ENCODE measurements around the gene LRRC25.
"Not testable (repeated sequence)": the region's sequence is repeated elsewhere in the genome, so short reads cannot be mapped to it uniquely, and the experiment has no call there.

Gene LRRC25

DNA sequence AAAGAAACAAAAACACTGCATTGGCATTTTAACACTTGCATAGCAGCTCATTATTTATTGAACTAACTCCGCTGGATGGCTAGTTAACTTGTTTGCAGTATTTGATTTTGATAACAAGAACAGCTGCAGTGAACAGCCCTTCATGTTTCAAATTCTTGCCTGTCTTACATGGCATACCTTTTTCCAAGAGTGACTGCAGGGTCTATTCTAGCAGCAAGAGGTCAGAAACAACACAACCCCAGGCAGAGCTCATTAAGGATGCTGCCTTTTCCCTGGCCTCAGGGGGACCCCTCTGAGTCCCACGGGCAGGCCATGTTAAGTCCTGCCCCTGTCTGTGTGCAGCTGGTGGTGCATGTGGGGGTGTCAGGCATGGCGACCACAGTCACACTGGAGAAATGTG is 40.4 kb downstream of the LRRC25 start:
- no peaks in the 10 kb centered on the region for H3K36me3 ChIP-seq (ENCODE audit: control insufficient read depth, insufficient read depth, low read length)
- H3K4me1 ChIP-seq (ENCODE audit: control insufficient read depth, insufficient read depth, low read length): no peaks in the 10 kb centered on the region
- H3K27me3 ChIP-seq (ENCODE audit: control insufficient read depth, insufficient read depth, low read length, poor library complexity, severe bottlenecking): no peaks in the 10 kb centered on the region
- 90 to 95% methylated on average over 3 of the region's 3 CpGs for WGBS, 2 experiments
- H3K4me3 ChIP-seq (ENCODE audit: insufficient read depth, low read depth, low read length): no peak overlapping the region
- H3K27ac ChIP-seq (ENCODE audit: insufficient read depth, low read depth, low read length, poor library complexity, severe bottlenecking): no peak overlapping the region
- H3K9me3 ChIP-seq (ENCODE audit: control insufficient read depth, low read length): no peaks in the 10 kb centered on the region

DNA sequence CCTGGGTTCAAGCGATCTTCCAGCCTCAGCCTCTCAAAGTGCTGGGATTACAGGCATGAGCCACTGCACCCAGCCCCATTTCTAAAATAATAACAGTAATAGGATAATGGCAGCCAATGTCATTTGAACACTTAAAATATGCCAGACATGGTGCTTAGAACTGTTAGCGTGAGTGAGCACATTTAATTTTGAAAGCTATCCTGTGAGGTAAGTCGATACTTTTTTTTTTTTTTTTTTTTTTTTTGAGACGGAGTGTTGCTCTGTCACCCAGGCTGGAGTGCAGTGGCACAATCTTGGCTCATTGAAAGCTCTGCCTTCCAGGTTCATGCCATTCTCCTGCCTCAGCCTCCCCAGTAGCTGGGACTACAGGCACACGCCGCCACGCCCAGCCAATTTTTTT is 42.7 kb downstream of the LRRC25 start:
- not testable (repeated sequence) for H3K36me3 ChIP-seq (ENCODE audit: control insufficient read depth, insufficient read depth, low read length); H3K27me3 ChIP-seq (ENCODE audit: control insufficient read depth, insufficient read depth, low read length, poor library complexity, severe bottlenecking); H3K4me3 ChIP-seq (ENCODE audit: insufficient read depth, low read depth, low read length); H3K27ac ChIP-seq (ENCODE audit: insufficient read depth, low read depth, low read length, poor library complexity, severe bottlenecking); H3K9me3 ChIP-seq (ENCODE audit: control insufficient read depth, low read length); H3K4me1 ChIP-seq (ENCODE audit: control insufficient read depth, insufficient read depth, low read length)
- WGBS, 2 experiments: 96% methylated on average over 5 to 7 of the region's 7 CpGs

DNA sequence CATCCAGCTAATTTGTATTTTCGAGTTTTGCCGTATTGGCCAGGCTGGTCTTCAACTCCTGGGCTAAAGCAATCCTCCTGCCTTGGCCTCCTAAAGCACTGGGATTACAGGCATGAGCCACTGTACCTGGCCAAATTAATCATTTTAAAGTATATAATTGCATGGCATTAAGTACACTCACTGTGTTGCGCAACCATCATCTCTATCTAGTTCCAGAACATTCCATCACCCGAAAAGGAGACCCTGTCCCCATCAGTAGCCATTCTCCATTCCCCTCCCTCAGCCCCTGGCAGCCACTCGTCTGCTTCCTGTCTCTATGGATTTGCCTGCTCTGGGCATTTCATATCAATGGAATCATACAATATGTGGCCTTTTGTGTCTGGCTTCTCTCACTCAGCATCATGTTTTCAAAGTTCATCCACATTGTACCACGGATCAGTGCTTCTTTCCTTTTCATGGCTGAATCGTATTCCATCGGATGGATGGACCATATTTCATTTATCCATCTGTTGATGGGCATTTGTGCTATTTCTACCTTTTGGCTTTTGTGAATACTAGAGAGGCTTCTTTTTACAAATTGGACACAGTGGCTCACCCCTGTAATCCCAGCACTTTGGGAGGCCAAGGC is 43.9 kb downstream of the LRRC25 start:
- H3K9me3 ChIP-seq (ENCODE audit: control insufficient read depth, low read length): no peaks in the 10 kb centered on the region
- H3K27me3 ChIP-seq (ENCODE audit: control insufficient read depth, insufficient read depth, low read length, poor library complexity, severe bottlenecking): no peaks in the 10 kb centered on the region
- 92 to 95% methylated on average over 8 of the region's 8 CpGs for WGBS, 2 experiments
- no peak overlapping the region for H3K4me3 ChIP-seq (ENCODE audit: insufficient read depth, low read depth, low read length)
- H3K36me3 ChIP-seq (ENCODE audit: control insufficient read depth, insufficient read depth, low read length): no peaks in the 10 kb centered on the region
- no peak overlapping the region for H3K27ac ChIP-seq (ENCODE audit: insufficient read depth, low read depth, low read length, poor library complexity, severe bottlenecking)
- no peaks in the 10 kb centered on the region for H3K4me1 ChIP-seq (ENCODE audit: control insufficient read depth, insufficient read depth, low read length)

DNA sequence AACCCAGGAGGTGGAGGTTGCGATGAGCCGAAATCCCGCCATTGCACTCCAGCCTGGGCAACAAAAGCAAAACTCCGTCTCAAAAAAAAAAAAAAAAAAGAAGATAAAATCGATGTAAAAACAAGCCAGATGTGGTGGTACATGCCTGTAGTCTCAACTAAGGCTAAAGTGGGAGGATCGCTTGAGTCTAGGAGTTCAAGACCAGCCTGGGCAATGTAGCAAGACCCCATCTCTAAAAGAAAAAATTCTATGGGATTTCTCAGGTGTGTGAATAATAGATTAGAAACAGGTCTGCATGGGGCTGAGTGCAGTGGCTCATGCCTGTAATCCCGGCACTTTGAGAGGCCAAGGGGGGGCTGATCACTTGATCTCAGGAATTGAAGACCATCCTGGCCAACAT is 45.9 kb downstream of the LRRC25 start:
- 90 to 93% methylated on average over 7 of the region's 7 CpGs for WGBS, 2 experiments
- H3K4me3 ChIP-seq (ENCODE audit: insufficient read depth, low read depth, low read length): no peak overlapping the region
- H3K4me1 ChIP-seq (ENCODE audit: control insufficient read depth, insufficient read depth, low read length): no peaks in the 10 kb centered on the region
- H3K27ac ChIP-seq (ENCODE audit: insufficient read depth, low read depth, low read length, poor library complexity, severe bottlenecking): no peak overlapping the region
- no peaks in the 10 kb centered on the region for H3K9me3 ChIP-seq (ENCODE audit: control insufficient read depth, low read length)
- H3K27me3 ChIP-seq (ENCODE audit: control insufficient read depth, insufficient read depth, low read length, poor library complexity, severe bottlenecking): no peaks in the 10 kb centered on the region
- no peaks in the 10 kb centered on the region for H3K36me3 ChIP-seq (ENCODE audit: control insufficient read depth, insufficient read depth, low read length)

DNA sequence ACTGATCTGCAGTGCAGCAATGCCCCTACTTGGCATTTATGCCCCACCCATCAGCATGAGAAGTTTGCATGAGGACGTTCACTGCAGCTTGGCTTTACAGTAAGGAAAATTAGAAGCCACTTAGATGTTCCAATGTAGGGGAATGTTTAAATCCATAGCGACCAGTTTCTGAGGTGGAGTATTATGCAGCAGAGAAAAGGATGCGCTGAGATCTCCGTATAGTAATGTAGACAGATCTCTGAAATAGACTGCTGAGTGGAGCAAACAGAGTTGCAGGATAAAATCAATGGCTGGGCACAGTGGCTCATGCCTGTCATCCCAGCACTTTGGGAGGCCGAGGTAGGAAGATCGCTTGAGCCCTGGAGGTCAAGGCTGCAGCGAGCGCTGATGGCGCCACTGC is 46.9 kb downstream of the LRRC25 start:
- Histone ChIP-seq H3K27ac (ENCODE audit: insufficient read depth, low read depth, low read length, poor library complexity, severe bottlenecking) (no peak overlapping the region), H3K4me3 (ENCODE audit: insufficient read depth, low read depth, low read length) (no peak overlapping the region), H3K27me3 (ENCODE audit: control insufficient read depth, insufficient read depth, low read length, poor library complexity, severe bottlenecking) (no peaks in the 10 kb centered on the region), H3K9me3 (ENCODE audit: control insufficient read depth, low read length) (no peaks in the 10 kb centered on the region), H3K4me1 (ENCODE audit: control insufficient read depth, insufficient read depth, low read length) (peaks cover 4% of the 10 kb centered on the region), H3K36me3 (ENCODE audit: control insufficient read depth, insufficient read depth, low read length) (no peaks in the 10 kb centered on the region)
- WGBS, 2 experiments: 85 to 86% methylated on average over 9 of the region's 9 CpGs

DNA sequence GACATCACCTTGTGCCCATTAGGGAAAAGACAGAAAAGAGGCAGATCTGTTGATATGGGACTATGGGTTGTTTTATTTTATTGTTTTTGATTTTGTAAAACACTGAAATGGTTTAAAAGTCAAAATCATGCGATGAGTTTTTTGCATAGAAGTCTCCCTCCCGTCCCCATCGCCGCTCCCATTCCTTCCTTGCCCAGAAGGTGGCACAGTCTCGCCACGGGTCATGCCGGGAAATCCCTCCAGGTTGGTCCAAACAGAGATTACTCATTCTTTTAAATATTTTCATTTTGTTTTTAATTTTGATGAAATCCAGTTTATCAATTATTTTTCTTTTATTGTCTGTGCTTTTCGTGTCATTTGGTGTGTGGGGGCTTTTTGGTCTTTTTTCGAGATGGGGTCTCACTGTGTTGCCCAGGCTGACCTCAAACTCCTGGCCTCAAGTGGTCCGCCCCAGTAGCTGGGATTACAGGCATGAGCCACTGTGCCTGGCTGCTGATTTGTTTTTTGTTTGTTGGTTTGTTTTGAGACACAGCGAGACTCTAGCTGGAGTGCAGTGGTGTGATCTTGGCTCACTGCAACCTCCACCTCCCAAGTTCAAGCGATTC is 47.8 kb downstream of the LRRC25 start:
- Histone ChIP-seq H3K4me3 (ENCODE audit: insufficient read depth, low read depth, low read length) (no peak overlapping the region), H3K9me3 (ENCODE audit: control insufficient read depth, low read length) (no peaks in the 10 kb centered on the region), H3K27me3 (ENCODE audit: control insufficient read depth, insufficient read depth, low read length, poor library complexity, severe bottlenecking) (no peaks in the 10 kb centered on the region), H3K27ac (ENCODE audit: insufficient read depth, low read depth, low read length, poor library complexity, severe bottlenecking) (no peak overlapping the region), H3K4me1 (ENCODE audit: control insufficient read depth, insufficient read depth, low read length) (peaks cover 9% of the 10 kb centered on the region), H3K36me3 (ENCODE audit: control insufficient read depth, insufficient read depth, low read length) (no peaks in the 10 kb centered on the region)
- WGBS, 2 experiments: 67 to 72% methylated on average over 12 of the region's 12 CpGs

DNA sequence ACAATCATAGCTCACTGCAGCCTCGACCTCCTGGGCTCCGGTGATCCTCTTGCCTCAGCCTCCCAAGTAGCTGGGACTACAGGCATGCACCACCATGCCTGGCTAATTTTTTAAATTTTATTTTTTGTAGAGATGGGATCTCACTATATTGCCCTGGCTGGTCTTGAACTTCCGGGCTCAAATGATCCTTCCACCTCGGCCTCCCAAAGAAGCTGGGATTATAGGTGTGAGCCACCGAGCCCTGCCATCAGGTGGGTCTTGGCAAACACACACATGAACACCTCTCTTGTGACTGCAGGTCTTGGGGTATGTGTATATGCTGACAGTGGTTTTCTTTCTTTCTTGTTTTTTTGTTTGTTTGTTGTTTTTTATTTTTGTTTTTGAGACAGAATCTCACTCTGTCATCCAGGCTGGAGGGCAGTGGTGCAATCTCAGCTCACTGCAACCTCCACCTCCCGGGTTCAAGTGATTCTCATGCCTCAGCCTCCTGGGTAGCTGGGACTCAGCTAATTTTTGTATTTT is 48.5 kb downstream of the LRRC25 start:
- H3K36me3 ChIP-seq (ENCODE audit: control insufficient read depth, insufficient read depth, low read length); H3K4me3 ChIP-seq (ENCODE audit: insufficient read depth, low read depth, low read length); H3K9me3 ChIP-seq (ENCODE audit: control insufficient read depth, low read length); H3K27ac ChIP-seq (ENCODE audit: insufficient read depth, low read depth, low read length, poor library complexity, severe bottlenecking); H3K27me3 ChIP-seq (ENCODE audit: control insufficient read depth, insufficient read depth, low read length, poor library complexity, severe bottlenecking): not testable (repeated sequence)
- H3K4me1 ChIP-seq (ENCODE audit: control insufficient read depth, insufficient read depth, low read length): peaks cover 16% of the 10 kb centered on the region
- whole genome bisulfite sequencing, 2 experiments: 89 to 92% methylated on average over 6 of the region's 6 CpGs

DNA sequence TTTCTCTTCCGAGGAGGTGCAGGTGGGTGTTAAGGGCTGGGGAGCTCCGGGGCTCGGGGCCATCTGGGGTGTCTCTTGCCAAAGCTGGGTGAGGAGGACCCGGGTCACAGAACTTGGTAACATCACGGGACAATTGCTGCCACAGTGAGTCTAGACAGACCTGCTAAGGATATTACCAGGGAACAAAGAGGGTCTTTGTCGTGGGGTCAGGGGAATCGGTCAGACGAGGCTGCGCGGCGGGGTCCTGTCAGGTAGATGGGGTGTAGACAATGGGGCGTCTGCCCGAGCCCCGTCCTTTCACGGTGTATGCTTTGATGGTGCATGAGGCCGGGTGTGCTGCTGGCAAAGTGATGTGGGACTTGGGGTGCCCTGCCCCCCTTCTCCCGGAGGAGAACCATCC is 49.3 kb downstream of the LRRC25 start:
- 92 to 95% methylated on average over 17 of the region's 17 CpGs for WGBS, 2 experiments
- no peaks in the 10 kb centered on the region for H3K9me3 ChIP-seq (ENCODE audit: control insufficient read depth, low read length)

DNA sequence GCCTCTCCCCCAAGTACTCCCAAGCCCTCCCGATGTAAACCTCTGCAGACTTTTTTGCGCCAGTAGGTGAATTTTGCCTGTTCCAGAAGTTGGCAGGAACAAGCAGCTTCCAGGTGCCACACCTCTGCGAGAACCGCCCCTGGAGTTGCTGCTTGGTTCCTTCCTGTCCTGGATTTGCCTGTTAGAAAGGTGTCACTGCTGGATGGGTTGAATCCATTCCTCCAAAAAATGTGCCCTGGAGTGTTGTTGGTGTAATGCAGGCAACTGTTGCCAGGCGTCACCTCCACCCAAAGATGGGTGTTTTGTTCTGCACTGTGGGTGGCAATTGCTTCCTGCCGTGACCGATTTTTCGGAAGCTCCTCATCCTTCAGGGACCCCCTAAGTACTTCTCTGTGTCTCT is 51.3 kb downstream of the LRRC25 start:
- H3K9me3 ChIP-seq (ENCODE audit: control insufficient read depth, low read length): no peaks in the 10 kb centered on the region
- peaks cover 6% of the 10 kb centered on the region for H3K27me3 ChIP-seq (ENCODE audit: control insufficient read depth, insufficient read depth, low read length, poor library complexity, severe bottlenecking)
- no peaks in the 10 kb centered on the region for H3K36me3 ChIP-seq (ENCODE audit: control insufficient read depth, insufficient read depth, low read length)
- 47 to 48% methylated on average over 8 of the region's 8 CpGs for WGBS, 2 experiments
- H3K27ac ChIP-seq (ENCODE audit: insufficient read depth, low read depth, low read length, poor library complexity, severe bottlenecking): no peak overlapping the region
- no peak overlapping the region for H3K4me3 ChIP-seq (ENCODE audit: insufficient read depth, low read depth, low read length)
- peaks cover 16% of the 10 kb centered on the region for H3K4me1 ChIP-seq (ENCODE audit: control insufficient read depth, insufficient read depth, low read length)

More for the DNA sequence above, 49.3 kb downstream of the LRRC25 start:
- H3K27ac ChIP-seq (ENCODE audit: insufficient read depth, low read depth, low read length, poor library complexity, severe bottlenecking): no peak overlapping the region
- no peak overlapping the region for H3K4me3 ChIP-seq (ENCODE audit: insufficient read depth, low read depth, low read length)
- no peaks in the 10 kb centered on the region for H3K36me3 ChIP-seq (ENCODE audit: control insufficient read depth, insufficient read depth, low read length)
- H3K4me1 ChIP-seq (ENCODE audit: control insufficient read depth, insufficient read depth, low read length): peaks cover 16% of the 10 kb centered on the region
- H3K27me3 ChIP-seq (ENCODE audit: control insufficient read depth, insufficient read depth, low read length, poor library complexity, severe bottlenecking): no peaks in the 10 kb centered on the region

DNA sequence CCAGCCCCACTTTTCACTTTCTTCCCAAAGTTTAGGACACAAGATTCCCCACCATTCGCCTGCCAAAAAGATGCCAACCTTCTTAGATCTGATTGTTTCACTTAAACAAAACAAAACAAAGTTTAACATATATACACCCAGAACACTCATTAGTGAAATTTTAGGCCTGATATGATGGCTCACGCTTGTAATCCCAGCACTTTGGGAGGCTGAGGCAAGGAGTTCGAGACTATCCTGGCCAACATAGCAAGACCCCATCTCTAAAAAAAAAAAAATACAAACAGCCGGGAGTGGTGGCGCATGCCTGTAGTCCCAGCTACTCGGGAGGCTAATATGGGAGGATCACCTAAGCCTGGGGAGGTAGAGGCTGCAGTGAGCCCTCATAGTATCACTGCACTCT is 52.1 kb downstream of the LRRC25 start:
- Histone ChIP-seq H3K27ac (ENCODE audit: insufficient read depth, low read depth, low read length, poor library complexity, severe bottlenecking) (no peak overlapping the region), H3K4me1 (ENCODE audit: control insufficient read depth, insufficient read depth, low read length) (peaks cover 16% of the 10 kb centered on the region), H3K27me3 (ENCODE audit: control insufficient read depth, insufficient read depth, low read length, poor library complexity, severe bottlenecking) (peaks cover 12% of the 10 kb centered on the region), H3K9me3 (ENCODE audit: control insufficient read depth, low read length) (no peaks in the 10 kb centered on the region), H3K4me3 (ENCODE audit: insufficient read depth, low read depth, low read length) (no peak overlapping the region), H3K36me3 (ENCODE audit: control insufficient read depth, insufficient read depth, low read length) (no peaks in the 10 kb centered on the region)
- 91 to 94% methylated on average over 6 of the region's 6 CpGs for WGBS, 2 experiments

Measured in ectodermal cell (in vitro differentiated cells).